Effector CD8-positive, alpha-beta T cell (primary cell): ENCODE data around the gene CLSTN2.

Experiments used
- DNase-seq: peaks from one replicate; lab custom pipeline; 2025; lab: John Stamatoyannopoulos, UW

The CLSTN2 gene

DNA sequence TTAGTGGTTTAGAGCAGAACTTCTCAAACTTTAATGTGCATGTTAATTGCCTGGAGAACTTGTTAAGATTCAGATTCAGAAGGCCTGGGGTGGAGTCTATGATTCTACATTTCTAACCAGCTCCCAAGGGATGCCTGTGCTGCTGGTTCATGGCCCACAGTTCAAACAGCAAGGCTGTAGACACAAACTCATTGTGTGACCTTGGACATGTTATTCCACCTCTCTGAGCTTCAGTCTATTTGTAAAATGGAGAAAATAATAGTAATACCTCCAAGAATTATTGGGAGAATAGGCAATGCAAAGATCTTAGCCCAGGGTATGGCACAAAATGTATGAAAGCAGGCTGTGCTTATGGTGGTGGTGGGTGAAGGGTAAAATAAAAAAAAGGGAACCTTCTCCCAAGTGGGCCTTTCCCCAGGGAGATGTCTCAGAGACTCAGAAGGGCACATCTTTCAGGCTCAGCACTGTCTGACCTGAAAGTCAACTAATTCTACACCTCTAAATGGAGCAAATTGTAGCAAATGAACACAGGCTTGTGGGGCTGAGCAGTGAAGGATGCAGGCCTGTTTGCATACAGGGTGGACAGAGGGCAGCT, 566.9 kb downstream of the CLSTN2 start:
- DNase-seq, result no peak

DNA sequence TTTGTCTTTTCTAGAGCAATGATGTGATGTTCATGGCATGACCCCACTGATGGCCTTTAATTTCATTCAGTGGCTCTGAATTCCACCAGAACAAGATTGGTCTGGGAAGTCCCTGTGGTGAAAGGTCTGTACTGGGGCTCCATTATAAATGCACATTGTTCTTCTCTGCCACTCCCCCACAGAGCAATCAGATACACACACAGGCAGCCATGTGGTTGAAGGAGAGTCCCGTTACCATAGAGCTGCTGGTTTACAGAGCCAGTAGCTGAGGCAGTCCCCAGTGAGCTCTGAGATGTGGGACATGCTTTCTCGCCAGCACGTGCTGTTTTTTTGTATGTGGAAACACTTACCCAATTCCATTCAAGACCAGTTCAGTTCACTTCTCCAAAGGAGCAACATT, 570.2 kb downstream of the CLSTN2 start:
- no peak for DNase-seq

DNA sequence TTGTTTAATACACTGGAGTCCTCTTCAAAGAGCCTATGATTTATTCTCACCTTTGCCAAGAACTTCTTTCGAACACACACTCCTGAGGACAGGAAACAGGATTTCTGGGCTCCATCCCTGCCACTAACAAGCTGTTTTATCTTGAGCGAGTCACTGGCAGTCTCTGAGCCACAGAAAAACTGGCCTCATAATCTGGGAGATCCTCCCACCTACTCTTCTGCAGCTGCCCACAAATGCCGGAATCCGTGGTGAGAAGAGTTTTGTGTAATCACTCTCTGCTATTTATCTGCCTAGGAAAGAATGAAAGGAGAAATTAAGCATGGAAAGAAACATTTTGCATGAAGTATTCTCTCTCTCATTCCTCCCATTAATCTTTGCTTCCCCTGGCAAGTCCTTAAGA, 570.9 kb downstream of the CLSTN2 start:
- no peak for DNase-seq

DNA sequence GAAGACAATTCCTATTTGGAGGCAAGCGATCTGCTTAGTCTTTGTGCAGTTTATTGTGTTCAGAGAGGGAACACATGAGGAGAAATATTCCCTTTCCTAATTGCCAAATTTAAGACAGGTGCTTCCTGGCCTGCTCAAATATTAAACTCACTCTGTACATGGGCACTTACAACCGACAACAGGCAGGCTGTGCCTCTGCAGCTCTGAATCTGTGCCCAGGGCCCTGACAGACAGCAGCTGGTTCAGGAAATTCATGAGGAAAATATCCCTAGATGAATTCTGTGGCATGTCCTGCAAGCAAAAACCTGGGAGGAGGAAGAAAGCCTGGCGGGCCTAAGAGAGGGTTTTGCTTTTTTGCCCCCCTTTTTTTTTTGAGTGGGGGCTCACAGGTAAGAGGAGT, 573.6 kb downstream of the CLSTN2 start:
- no peak for DNase-seq

DNA sequence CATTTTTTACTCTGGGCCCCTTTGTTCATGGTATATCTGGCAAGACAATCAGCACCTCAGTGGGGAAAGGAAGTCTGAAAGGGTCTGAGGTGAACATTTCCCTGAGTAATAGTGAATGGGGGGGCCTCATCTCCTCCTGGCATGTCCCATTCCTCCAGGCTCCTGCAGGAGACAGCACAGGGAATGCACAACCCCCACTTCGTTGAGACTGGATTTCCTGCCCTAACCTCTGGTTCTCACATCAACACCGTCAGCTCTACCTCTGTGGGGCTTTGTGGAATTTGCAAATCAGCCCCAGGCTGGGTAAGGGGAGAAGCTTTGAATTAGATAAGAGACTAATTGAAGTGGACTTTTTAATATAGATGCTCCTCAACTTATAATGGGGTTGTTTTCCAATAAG, 574.5 kb downstream of the CLSTN2 start:
- no peak for DNase-seq

DNA sequence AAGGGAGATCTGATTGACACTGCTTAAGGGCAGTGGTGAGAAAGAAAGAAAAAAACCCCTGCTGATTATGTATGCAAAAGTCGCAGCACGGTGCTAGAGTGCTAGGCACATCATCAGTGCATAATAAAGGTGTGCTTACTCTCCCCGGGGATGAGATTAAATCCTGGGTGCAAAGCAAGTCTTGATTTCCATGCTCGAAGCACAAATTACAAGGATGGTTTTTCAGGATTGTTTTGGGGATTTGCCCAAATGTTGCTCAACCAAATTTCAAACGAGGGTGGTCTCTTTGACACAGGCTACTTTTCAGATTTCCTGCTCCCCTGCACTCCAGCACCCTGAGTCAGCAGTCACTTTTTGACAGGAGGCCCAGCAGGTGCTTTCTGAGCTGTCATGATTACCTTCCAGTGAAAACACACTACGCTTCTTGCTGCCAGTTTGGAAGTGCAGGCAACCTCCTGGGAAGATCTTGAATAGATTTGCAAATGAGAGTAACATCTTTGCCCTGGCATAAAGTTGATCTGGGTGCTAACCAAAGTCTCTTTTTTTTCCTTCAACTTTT, 575.4 kb downstream of the CLSTN2 start:
- no peak for DNase-seq

DNA sequence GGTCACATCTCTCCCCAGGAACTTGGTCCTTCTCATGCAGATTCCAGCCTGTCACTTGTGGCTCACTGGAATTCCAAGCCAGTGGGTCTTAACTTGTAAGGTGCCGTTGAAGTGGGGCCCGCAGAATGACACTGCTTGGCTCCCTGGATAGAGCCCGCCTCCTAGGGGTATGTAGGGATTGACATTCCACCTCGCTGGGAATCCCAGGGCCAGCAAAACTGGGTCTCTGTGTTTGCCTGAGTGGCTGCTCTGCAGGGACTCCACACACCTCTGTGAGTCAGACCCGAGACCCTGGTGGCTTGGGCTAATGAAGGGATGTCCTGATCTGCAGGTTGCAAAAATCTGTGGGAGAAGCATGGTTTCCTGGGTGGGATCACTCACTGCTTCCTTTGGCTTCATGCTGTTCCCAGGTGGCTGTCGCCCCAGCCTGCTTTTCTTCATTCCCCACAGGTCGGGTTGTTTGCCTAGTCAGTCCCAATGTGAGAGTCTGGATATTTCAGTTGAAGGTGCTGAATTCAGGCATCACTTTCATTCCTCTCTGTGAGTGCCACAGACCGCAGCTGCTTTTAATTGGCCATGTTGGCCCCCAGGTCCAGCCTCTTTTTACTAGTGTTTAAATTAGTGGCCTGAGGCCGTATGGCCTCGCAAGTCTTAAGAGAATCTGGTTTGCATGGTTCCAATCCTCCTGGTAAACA, 586.9 kb downstream of the CLSTN2 start:
- DNase-seq, result no peak

DNA sequence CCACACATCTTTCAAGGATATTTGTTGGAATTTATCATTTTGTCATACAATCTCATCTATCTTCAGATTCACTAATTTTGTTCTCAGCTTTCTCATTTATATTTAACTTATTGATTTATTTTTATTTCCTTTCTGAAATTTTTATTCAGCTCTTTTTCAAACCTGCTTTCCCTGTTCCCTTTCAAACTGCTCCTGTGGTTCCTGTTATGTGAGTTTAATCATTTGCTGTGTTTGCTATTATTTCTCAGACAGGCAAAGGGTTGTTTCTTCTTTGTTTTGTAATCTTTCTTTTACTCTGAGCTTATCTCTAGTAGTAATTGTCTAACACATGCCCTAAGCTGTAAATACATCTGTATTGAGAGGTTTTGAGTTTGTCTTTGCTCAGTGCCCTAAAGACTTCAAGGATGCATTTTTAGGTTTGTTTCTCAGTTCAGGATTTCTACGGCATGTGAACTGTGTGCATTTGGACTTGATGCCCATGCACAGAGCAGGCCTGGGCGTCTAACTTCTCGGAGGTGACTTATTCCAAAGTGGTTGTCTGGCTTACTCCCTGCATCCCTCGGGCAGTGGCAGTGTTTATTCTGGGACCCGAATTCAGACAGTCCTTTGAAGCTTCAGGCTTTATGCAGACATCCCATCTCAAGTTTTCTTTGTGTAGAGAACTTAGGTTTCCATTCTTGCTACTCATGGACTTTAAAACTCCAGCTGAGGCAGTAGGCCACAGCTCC, 587.8 kb downstream of the CLSTN2 start:
- no peak for DNase-seq

DNA sequence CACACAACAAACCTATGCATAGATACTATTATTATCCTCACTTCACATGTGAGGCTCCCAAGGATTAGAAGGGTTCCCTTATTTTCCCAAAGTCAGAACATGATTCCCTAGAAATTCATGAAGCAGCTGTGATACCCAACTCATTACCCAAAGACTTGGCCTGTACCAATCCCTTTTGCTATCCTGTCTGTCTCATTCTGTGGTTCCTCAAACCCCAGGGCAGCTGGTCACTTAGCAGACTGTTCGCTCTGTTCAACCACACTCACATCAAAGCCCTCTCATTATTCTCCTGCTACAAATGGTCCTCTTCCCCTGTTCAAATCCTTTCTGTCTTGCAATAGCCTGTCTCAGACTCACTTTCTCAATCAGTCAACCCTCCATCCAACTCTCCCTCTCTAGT, 588.6 kb downstream of the CLSTN2 start:
- DNase-seq, result no peak

DNA sequence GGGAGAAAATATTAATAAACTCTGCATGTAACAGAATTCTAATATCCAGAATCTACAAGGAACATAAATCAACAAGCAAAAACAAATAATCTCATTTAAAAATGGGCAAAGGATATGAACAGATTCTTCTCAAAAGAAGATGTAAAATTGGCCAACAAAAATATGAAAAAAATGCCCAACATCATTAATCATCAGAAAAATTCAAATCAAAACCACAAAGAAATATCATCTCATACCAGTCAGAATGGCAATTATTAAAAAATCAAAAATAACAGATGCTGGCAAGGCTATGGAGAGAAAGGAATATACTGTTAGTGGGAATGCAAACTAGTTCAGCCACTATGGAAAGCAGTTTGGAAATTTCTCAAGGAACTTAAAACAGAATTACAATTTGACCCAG, 592.2 kb downstream of the CLSTN2 start:
- DNase-seq, result no peak

DNA sequence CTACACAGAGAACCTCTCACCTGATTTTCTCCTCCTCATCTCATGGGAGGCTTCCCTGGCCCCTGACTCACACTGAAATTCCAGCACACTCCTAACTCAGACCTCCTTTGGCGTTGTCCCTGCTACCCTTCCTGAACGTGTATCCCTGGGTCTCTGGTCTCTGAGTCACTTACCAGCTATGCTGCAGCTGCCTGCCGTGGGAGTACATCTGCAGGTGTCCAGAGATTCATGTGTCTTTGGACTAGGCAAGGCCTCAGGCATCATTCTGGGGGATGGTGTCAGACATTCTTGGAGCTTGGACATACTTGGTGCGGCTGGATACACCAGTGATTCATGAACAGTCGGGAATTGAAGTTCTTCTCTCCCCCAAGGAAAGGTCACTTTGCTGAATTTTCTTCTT, 594.1 kb downstream of the CLSTN2 start:
- no peak for DNase-seq

DNA sequence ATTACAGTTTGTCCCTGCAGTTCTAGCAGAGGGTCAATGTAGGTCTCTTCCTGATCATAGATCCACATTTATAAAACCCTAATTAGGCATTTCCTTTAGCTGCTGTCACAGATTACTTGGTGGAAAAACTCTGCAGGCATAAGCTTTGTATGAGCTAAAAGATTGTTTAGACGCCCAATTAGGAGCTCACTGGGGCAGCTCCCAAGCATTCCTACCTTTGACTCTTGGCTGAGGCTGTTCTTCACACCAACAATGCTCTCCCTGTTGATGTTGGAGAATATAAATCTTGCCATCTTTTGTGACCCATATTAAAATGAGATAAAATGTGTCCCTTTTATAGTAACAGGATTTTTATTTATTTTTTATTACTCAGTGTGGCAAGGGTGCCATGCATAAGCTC, 594.6 kb downstream of the CLSTN2 start:
- no peak for DNase-seq

DNA sequence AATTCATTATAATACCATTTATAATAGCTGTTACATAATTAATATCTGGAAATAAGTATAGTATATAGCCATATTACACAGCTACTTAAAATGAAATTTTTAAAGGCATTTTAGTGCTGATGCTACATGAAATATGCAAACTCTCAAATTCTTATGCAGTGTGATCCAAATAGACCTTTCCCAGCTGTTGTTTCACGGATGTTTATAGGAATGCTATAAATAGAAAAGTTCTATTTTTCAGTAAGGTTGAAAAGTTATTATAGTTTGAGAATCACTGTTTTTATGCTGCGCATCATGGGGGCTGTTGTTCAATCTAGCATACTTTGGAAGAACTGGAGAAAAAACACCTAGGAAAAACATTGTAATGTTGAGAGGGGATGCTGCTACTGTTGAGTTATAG, 595.1 kb downstream of the CLSTN2 start:
- DNase-seq, result no peak

DNA sequence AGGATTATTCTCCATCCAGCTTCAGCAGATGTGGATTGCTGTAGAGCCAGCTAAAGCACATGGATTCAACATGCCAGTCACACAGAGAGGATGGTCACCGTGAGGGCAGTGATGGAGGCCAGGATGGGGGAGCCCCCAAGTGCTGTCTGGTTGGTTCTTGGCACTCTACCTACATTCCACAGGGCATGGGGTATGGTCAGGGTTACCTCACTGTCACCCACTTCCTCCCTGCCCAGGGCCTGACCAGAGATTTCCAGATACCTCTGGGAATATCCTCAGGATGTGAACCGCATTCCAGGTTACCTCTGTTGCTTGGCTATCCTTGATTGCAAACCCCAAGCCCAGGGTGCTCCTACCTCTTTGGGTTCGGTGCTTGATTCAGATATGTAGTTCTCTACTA, 595.6 kb downstream of the CLSTN2 start:
- no peak for DNase-seq

DNA sequence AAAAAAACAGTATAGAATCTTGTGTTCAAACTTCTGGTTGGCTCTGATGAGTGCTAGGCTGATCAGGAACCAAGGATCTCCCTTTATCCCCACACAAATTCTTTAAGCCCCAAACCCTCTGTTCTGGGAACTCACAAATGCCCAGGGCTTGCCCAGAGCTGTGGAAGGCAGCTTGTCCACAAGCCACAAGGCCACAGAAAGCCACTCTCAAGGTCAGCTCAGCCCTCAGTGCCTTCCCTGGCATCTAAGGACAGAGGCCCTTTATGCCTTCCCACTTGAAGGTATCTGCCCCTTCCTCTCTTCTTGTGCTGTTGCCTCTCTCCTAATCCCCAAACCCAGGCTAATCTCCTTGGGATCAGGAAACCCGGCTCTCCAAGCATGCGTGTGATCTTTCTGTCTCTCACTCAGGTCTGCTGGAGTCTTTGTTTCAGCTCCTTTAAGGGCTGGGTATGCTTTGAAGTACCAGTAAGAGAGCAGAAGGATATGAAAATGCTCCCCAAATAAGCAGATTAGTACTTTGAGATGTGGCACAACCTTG, 597.9 kb downstream of the CLSTN2 start:
- no peak for DNase-seq

DNA sequence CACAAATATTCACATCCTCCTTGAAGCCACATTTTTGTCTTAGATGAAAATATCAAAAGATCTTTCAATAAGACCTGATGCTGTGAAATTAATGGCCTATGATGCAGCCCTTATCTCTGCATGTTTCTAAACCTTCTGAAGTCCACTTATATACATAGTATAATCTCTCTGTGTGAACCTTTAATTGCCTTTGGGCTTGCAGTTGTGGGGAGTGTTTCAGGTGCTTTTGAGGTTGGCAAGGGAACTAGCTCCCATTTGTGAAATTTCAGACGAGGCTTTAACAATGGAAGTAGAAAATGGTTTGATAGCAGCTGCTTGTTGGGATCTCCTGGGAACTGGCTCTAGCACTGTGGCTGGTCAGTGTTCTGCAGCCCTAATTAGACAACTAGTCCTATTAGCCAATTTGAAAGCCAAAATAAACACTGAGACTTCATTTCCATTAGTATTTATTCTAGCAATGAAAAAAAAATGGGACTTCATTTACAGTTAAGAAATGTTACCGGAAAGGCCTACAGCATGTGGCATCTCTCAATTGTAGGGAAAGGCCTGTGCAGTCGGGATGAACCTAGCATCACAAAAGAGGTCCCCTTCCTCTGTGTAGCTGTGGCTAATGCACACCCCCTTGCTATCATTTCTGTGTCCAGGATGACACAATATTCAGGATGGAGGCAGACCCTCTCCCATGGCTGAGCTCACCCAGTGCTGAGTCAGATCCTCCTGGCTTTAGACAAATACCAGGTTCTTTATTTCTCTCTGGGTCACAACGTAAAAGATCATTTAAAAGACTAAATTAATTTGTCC, 602.1 kb downstream of the CLSTN2 start:
- no peak for DNase-seq

DNA sequence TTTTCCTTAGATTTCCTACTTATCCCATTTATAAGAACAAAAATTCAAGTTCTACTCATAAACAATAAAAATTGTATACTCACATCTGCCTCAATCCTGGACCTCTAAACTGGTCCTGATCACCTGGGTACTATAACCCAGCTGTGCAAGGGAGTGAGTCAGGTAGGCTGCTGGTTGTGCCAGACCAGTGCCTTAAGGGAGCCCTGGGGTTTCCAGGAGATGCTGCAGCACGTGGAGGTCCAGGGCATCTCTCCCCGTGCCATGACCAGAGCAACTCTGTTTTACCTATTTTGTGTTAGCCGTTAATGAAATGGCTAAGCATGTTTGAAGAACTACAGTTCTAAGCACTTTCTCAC, 602.7 kb downstream of the CLSTN2 start:
- no peak for DNase-seq

DNA sequence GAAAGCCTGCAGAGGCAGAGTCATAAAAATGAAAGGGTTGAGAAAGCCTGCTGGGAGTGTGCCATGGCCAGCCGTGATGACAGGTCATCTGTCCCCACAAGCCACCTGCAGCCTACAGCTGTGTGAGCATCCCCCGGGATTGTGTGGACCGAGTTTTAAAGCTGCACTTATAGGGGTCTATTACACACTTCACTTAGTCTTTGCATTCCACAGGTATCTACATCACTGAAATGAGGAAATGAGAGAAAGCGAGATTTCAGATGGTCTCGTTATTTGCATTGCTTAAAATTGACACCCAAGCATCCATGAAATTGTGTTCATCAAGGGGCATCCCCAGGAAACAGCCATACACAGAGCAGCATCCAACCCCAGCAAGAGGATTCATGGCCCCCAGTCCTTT, 605.3 kb downstream of the CLSTN2 start:
- DNase-seq, result no peak

DNA sequence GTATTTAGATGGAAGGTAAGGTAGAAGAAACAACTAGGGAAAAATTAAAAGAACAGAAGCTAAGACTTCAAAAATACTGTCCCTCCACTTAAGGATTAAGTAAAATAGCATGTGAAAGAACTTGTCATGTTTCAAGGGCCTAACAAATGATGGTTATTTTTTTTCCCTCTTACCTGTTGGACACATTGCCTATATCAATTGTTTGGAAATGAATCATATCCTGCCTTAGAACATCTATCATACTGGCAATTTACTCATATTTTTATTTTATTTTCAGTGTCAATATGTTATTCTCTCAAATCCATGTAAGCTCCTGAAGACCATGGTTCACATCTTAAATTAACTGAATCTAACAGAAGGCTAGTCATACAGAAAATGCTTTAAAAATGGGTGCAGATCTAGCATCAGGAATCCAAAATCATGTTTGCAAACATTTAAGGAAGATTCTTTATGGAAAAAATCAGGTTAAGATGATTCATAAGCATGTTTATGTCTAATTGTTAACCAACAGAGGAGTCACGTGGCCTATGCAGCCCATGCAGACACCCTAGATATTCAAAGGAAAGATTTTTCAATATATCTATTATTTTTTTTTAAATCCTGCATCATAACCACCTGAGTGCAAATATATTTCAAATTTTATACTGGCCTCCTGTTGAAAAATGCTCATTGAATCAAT, 607.1 kb downstream of the CLSTN2 start:
- DNase-seq, result no peak

DNA sequence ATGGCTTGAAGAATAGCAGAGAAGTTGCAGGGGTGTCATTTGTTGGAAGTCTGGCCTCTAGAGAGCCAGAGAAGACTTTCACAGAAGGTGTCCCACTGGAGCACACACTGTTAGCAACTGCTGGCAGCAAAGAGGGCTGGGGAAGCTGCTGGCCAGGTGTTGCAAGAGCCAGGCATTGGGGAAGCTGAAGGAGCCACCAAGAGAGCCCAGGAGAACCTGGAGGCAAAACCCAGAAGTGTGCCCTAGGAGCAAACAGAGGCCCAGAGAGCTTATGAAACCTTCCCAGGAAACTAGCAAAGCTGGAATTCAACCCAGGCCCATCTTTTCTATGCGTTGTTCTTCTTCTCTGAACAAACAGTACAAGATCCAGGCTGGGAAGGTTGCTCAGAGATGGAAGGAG, 610.2 kb downstream of the CLSTN2 start:
- no peak for DNase-seq

DNA sequence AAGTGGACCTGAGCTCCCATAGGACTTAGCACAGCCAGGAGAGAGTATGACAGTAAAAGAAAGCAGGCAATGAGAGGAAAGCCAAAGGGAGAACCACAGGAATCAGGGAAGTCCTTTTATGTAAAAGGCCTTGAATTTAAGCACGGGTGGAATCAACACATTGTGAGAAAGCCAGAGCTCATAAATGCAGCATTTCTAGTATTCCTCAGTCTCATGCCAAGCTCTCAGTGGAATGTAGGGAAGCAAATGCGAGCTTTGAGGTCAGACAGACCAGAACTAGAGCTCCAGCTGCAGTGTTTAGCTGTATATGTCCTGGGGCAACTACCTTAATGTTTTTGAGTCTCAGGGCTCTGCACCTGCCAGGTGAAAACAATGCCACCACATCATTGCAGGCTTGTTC, 610.8 kb downstream of the CLSTN2 start:
- no peak for DNase-seq

DNA sequence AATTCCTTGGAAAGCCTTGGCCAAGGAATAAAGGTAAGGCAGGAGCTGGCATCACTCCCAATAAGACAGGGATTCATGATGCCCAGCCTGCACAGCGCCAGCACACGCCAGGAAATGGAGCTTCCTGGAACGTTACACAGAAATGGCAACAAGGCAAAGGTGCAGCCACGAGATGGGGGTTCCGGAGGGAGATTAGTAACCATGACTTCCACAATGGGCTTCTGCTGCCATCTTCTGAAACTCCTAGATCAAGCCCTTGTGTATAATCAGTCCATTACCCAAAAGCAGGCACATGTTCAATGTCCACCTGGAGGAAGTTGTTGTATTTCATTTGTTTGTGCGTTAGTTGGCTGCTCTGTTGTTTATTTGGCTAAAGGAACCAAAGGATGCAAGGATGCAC, 611.7 kb downstream of the CLSTN2 start:
- DNase-seq, result no peak
